SK-N-MC (cell line): ENCODE measurements around the gene MRPS34.

Experiments used
- EZH2 ChIP-seq: fragments of 200-600 bp; sonication (generic); IDR thresholded peaks from one replicate; pipeline ENCODE4 v1.6.1; 2017; ENCODE audit warnings: antibody characterized with exemption
- POLR2AphosphoS5 ChIP-seq: IDR thresholded peaks from 2 replicates; pipeline ENCODE4 v1.6.1; 2012; ENCODE audit warnings: mild to moderate bottlenecking, low read depth, low read length, borderline replicate concordance

GRCh38 chr16:1727651-1728624 lies 45.0 kb downstream of the MRPS34 start:
- TF ChIP-seq POLR2AphosphoS5 (no peak), EZH2 (no peak)
